Astrocyte (in vitro differentiated cells and primary cell): Measurements from ENCODE around the gene NUFIP2. TPM values are rescaled to one million over a fixed set of nuclear protein-coding genes. Genes with fewer than 3 reads are reported as not detected.
A peak's percentile ranks its signal among the peaks of the same experiment; 100 is the strongest.
"Not testable (repeated sequence)": the region's sequence is repeated elsewhere in the genome, so short reads cannot be mapped to it uniquely, and the experiment has no call there.

ENCODE experiments used
- DNase-seq: peaks from one replicate; pipeline ENCODE4 v3.0.0-alpha.2; 2010; ENCODE audit warnings: low read depth
- FAIRE-seq: peaks from 2 replicates; lab custom pipeline; 2011; peaks lifted over from hg19 to GRCh38; lab: Jason Lieb, UNC
- H2AFZ ChIP-seq: 2 replicates; pipeline ENCODE4 v1.6.0; 2012; ENCODE audit warnings: low read depth, low read length, inconsistent platforms
- H3K27ac ChIP-seq: 2 replicates; pipeline ENCODE4 v1.5.1; 2011; ENCODE audit warnings: low read depth, low read length, inconsistent platforms
- H3K27me3 ChIP-seq: 2 replicates; pipeline ENCODE4 v1.6.0; 2011; ENCODE audit warnings: low read length, inconsistent platforms; ENCODE audit not compliant: insufficient read depth
- H3K36me3 ChIP-seq: 2 replicates; pipeline ENCODE4 v1.5.1; 2011; ENCODE audit warnings: low read length, inconsistent platforms; ENCODE audit not compliant: insufficient read depth
- H3K4me1 ChIP-seq: 2 replicates; pipeline ENCODE4 v1.5.1; 2011; ENCODE audit warnings: low read length, inconsistent platforms; ENCODE audit not compliant: insufficient read depth
- H3K4me2 ChIP-seq: 2 replicates; pipeline ENCODE4 v1.6.0; 2012; ENCODE audit warnings: low read length, inconsistent platforms
- H3K4me3 ChIP-seq: 2 replicates; pipeline ENCODE4 v1.5.1; 2011; ENCODE audit warnings: low read depth, mild to moderate bottlenecking, low read length, inconsistent platforms; ENCODE audit not compliant: insufficient read depth
- H3K79me2 ChIP-seq: 2 replicates; pipeline ENCODE4 v1.6.0; 2012; ENCODE audit warnings: mild to moderate bottlenecking, low read length, inconsistent platforms; ENCODE audit not compliant: insufficient read depth
- H3K9ac ChIP-seq: 2 replicates; pipeline ENCODE4 v1.6.0; 2012; ENCODE audit warnings: mild to moderate bottlenecking, low read length, inconsistent platforms
- H3K9me3 ChIP-seq: 2 replicates; pipeline ENCODE4 v1.5.1; 2012; ENCODE audit warnings: low read depth, mild to moderate bottlenecking, low read length, inconsistent platforms; ENCODE audit not compliant: insufficient read depth
- H4K20me1 ChIP-seq: 2 replicates; pipeline ENCODE4 v1.6.0; 2012; ENCODE audit warnings: low read length, inconsistent platforms; ENCODE audit not compliant: insufficient read depth
- H3K27ac Mint-ChIP-seq: one replicate; pipeline ENCODE4 v1.8.0; 2021; ENCODE audit warnings: mild to moderate bottlenecking, mixed read lengths; ENCODE audit not compliant: unreplicated experiment
- H3K27me3 Mint-ChIP-seq: one replicate; pipeline ENCODE4 v1.8.0; 2021; ENCODE audit warnings: low read depth, mixed read lengths; ENCODE audit not compliant: unreplicated experiment
- H3K36me3 Mint-ChIP-seq: one replicate; pipeline ENCODE4 v1.8.0; 2021; ENCODE audit warnings: low read depth, mixed read lengths; ENCODE audit not compliant: unreplicated experiment
- H3K4me1 Mint-ChIP-seq: one replicate; pipeline ENCODE4 v1.8.0; 2021; ENCODE audit warnings: low read depth, mixed read lengths; ENCODE audit not compliant: unreplicated experiment
- H3K4me3 Mint-ChIP-seq: one replicate; pipeline ENCODE4 v1.8.0; 2021; ENCODE audit warnings: mild to moderate bottlenecking, moderate library complexity, mixed read lengths; ENCODE audit not compliant: unreplicated experiment
- H3K9me3 Mint-ChIP-seq: one replicate; pipeline ENCODE4 v1.8.0; 2021; ENCODE audit warnings: mild to moderate bottlenecking, mixed read lengths; ENCODE audit not compliant: unreplicated experiment
- EZH2 ChIP-seq: IDR thresholded peaks from 2 replicates; pipeline ENCODE4 v1.6.1; 2012; ENCODE audit warnings: mild to moderate bottlenecking, low read length, inconsistent platforms; ENCODE audit not compliant: insufficient read depth
- total RNA-seq: library from RNA; stranded (reverse); gene quantifications from 2 replicates; pipeline ENCODE4 v1.2.1, GENCODE V29; 2021
- TF ChIP-seq, protein P1 (sequence below): IDR thresholded peaks from 2 replicates; pipeline ENCODE4 v1.5.1; 2011; ENCODE audit warnings: low read depth, mild to moderate bottlenecking, inconsistent platforms, low read length, moderate library complexity; ENCODE audit not compliant: insufficient read depth

NUFIP2 gene
- total RNA-seq, 1 donor from 2014 or later, result 79.8 TPM

DNA sequence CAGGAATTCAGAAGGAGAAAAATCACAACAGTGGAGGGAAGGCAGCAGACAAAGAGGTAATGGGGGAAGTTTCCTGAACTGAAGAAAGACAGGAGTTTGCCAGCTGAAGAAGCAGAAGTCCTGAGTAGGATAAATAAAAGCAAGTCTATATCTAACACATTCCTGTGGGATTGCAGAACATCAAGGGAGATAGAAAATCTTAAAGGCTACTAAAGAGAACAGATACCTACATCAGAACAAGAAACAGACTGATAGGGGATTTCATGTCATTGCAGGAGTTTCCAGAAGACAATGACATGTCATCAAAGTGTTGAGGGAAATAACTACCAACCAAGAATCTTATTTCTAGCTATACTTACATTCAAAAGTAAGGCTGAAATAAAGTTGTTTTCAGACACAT, 68.6 kb downstream of the NUFIP2 start:
- Mint-ChIP-seq H3K27me3 (peaks cover 3% of the 10 kb centered on the region), H3K27ac (no peak overlapping the region), H3K4me1 (peaks cover 4% of the 10 kb centered on the region), H3K9me3 (no peaks in the 10 kb centered on the region), H3K4me3 (no peak overlapping the region), H3K36me3 (no peaks in the 10 kb centered on the region)
- no peaks in the 10 kb centered on the region for H4K20me1 ChIP-seq
- no peaks in the 10 kb centered on the region for H3K4me1 ChIP-seq
- H3K4me2 ChIP-seq, result no peak overlapping the region
- no peak for FAIRE-seq
- no peak overlapping the region for H2AFZ ChIP-seq
- no peaks in the 10 kb centered on the region for H3K79me2 ChIP-seq
- DNase-seq, result no peak
- H3K4me3 ChIP-seq, result no peak overlapping the region
- H3K36me3 ChIP-seq, result no peaks in the 10 kb centered on the region
- no peaks in the 10 kb centered on the region for H3K9me3 ChIP-seq
- no peak overlapping the region for H3K27ac ChIP-seq
- H3K9ac ChIP-seq, result no peak overlapping the region
- H3K27me3 ChIP-seq, result no peaks in the 10 kb centered on the region
- TF ChIP-seq, protein P1, sequence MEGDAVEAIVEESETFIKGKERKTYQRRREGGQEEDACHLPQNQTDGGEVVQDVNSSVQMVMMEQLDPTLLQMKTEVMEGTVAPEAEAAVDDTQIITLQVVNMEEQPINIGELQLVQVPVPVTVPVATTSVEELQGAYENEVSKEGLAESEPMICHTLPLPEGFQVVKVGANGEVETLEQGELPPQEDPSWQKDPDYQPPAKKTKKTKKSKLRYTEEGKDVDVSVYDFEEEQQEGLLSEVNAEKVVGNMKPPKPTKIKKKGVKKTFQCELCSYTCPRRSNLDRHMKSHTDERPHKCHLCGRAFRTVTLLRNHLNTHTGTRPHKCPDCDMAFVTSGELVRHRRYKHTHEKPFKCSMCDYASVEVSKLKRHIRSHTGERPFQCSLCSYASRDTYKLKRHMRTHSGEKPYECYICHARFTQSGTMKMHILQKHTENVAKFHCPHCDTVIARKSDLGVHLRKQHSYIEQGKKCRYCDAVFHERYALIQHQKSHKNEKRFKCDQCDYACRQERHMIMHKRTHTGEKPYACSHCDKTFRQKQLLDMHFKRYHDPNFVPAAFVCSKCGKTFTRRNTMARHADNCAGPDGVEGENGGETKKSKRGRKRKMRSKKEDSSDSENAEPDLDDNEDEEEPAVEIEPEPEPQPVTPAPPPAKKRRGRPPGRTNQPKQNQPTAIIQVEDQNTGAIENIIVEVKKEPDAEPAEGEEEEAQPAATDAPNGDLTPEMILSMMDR, result no peak
- no peak for TF ChIP-seq EZH2

DNA sequence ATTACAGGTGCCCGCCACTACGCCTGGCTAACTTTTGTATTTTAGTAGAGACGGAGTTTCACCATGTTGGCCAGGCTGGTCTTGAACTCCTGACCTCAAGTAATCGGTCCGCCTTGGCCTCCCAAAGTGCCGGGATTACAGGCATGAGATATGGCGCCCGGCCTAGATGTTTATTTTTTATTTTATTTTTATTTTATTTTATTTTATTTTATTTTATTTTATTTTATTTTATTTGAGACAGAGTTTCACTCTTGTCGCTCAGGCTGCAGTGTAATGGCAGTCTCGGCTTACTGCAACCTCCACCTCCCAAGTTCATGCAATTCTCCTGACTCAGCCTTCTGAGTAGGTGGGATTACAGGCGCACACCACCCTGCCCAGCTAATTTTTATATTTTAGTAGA, 72.6 kb downstream of the NUFIP2 start:
- H3K36me3 ChIP-seq, H4K20me1 ChIP-seq, H3K9ac ChIP-seq, H3K4me2 ChIP-seq, H3K4me3 ChIP-seq, H3K27ac ChIP-seq, H3K4me3 Mint-ChIP-seq, FAIRE-seq, H3K27me3 Mint-ChIP-seq, H3K4me1 ChIP-seq, H3K9me3 Mint-ChIP-seq, H3K9me3 ChIP-seq, H3K79me2 ChIP-seq, H3K27ac Mint-ChIP-seq, H3K27me3 ChIP-seq, H3K36me3 Mint-ChIP-seq, H2AFZ ChIP-seq, DNase-seq: not testable (repeated sequence)
- H3K4me1 Mint-ChIP-seq, result peaks cover 18% of the 10 kb centered on the region

DNA sequence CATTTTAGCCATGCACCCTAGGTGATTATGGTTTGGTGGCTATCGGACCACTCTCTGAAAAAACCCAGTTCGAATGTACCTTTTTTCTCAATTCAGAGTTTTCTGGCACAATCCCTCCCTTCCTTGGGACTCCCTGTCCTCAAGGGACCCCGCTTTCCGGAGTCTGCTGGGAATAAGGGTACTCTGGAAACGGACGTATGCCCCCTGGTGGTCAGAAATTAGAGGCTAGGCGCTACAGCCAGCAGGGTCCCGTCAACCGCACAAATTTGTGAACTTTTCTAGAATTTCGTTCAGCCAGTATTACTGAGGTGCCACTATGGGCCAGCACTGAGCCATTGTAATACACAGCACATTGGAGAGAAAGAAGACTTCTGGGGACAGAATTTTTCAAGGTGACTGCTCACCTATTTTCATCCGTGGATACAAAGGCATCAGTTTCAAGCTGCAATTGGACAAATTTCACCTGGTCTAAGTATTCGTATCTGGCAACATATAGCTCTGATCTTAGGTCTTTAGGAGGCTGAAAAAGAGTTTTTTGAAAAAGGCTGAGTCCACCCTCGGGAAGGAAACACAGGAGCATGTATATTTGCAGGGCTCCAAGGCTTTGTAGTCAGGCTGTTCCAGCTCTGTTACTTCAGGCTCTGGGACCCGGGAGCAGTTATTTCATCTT, 74.4 kb downstream of the NUFIP2 start:
- FAIRE-seq (peak; percentile 62), DNase-seq (peak; percentile 59)
- Mint-ChIP-seq H3K4me3 (no peak overlapping the region), H3K4me1 (peaks cover 13% of the 10 kb centered on the region), H3K27me3 (no peaks in the 10 kb centered on the region), H3K27ac (no peak overlapping the region), H3K36me3 (no peaks in the 10 kb centered on the region), H3K9me3 (no peaks in the 10 kb centered on the region)
- H3K9me3 ChIP-seq, result no peaks in the 10 kb centered on the region
- no peak overlapping the region for H3K4me3 ChIP-seq
- H3K4me2 ChIP-seq, result peak overlapping the region; percentile 7
- peaks cover 3% of the 10 kb centered on the region for H3K4me1 ChIP-seq
- no peaks in the 10 kb centered on the region for H3K79me2 ChIP-seq
- no peaks in the 10 kb centered on the region for H4K20me1 ChIP-seq
- H3K27ac ChIP-seq, result no peak overlapping the region
- no peaks in the 10 kb centered on the region for H3K27me3 ChIP-seq
- no peaks in the 10 kb centered on the region for H3K36me3 ChIP-seq
- no peak overlapping the region for H2AFZ ChIP-seq
- no peak for TF ChIP-seq EZH2
- TF ChIP-seq, protein P1, result peak; percentile 93
- no peak overlapping the region for H3K9ac ChIP-seq
